ENCODE data around the gene ISL2.

DNA sequence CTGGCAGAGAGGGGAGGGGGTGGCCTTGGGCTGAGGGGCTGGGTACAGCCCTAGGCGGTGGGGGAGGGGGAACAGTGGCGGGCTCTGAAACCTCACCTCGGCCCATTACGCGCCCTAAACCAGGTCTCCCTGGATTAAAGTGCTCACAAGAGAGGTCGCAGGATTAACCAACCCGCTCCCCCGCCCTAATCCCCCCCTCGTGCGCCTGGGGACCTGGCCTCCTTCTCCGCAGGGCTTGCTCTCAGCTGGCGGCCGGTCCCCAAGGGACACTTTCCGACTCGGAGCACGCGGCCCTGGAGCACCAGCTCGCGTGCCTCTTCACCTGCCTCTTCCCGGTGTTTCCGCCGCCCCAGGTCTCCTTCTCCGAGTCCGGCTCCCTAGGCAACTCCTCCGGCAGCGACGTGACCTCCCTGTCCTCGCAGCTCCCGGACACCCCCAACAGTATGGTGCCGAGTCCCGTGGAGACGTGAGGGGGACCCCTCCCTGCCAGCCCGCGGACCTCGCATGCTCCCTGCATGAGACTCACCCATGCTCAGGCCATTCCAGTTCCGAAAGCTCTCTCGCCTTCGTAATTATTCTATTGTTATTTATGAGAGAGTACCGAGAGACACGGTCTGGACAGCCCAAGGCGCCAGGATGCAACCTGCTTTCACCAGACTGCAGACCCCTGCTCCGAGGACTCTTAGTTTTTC is 4.9 kb downstream of the ISL2 start:
- TF ChIP-seq TSC22D2 (CRISPR knock-in tag; IDR thresholded peaks at IDR 0.05; ENCODE audit: borderline replicate concordance) (no peak), GATA4 (IDR thresholded peaks at IDR 0.05; ENCODE audit: borderline replicate concordance, low read depth) (no peak), NFIB (CRISPR knock-in tag; IDR thresholded peaks at IDR 0.05; ENCODE audit: borderline replicate concordance) (no peak)
